NCI-H524 treated with DMSO at 0.1 percent for 48 hours (cell line): ENCODE results near the gene PODXL2.
"Not testable (repeated sequence)": the region's sequence is repeated elsewhere in the genome, so short reads cannot be mapped to it uniquely, and the experiment has no call there.

ENCODE experiments used
- DNase-seq: peaks from one replicate; lab custom pipeline; 2025; lab: John Stamatoyannopoulos, UW

Gene PODXL2

GRCh38 chr3:127674790-127675189, 45.8 kb downstream of the PODXL2 start:
- DNase-seq, result no peak

DNA sequence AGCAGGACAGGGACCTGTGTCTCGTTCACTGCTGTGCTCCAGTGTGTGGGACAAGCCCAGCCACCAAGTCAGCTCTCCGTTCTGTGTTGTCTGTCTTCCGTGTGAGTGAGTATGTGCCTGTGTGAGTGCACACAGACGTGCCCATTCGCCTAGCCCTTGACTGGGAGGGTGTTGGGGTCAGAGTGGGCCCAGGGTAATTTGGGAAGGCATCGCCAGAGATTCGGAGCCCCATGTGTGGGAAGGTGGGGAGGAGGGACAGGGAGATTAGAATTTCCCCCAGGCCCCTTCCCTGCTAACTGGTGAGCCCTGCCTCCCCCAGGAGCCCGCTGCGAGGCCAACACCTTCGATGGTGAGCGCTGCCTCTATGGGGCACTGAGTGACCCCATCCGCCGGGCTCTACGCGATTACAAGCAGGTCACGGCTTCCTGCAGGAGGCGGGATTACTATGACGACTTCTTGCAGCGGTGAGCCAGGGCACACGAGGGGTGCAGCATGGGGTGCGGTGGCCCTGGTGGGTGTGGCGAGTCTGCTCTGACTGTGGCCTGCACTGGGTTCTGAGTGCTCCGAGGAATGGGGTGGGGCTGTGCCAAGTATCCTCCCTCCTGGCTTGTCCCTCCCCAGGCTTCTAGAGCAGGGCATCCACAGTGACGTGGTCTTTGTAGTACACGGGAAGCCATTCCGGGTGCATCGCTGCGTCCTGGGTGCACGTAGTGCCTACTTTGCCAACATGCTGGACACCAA, 46.8 kb downstream of the PODXL2 start:
- DNase-seq, result no peak

- peak; percentile 14 for DNase-seq
These were observed 47.5 kb downstream of the PODXL2 start for GRCh38 chr3:127676456-127676855.

GRCh38 chr3:127676921-127677351, 48.0 kb downstream of the PODXL2 start:
- no peak for DNase-seq

DNA sequence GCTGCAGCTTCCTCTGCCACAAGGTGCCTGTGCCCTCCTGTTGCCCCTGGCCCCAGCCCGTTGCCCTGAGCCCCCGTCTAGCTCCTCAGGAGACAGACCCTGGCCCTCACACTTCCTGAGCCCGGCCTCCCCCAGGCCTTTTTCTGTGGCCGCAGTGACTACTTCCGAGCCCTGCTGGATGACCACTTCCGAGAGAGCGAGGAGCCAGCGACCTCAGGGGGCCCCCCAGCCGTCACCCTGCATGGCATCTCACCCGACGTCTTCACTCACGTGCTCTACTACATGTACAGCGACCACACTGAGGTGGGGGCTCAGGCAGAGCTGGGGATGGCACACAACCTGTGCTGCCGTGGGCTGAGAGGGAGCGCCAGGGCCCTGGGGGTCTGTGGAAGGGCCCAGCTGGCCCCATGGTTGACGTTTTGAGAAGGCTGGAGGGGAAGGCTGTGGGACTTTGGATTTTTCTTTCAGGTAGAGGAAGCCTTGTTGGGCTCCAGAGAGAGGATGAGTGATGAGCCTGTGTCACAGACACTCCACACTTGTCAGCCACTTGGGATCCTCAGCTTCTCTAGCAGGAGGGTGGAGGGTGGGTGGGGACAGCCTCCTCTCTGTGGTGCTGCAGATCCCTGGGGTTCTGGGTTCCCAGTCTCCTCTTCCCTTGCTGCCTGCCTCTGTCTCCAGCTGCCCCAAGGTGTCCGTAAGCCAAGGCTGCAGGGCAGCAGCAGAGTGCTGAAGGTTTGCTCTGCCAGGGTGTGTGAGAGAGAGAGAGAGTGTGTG, 48.7 kb downstream of the PODXL2 start:
- DNase-seq, result no peak

- DNase-seq, result no peak
These were observed 49.3 kb downstream of the PODXL2 start for GRCh38 chr3:127678315-127678599.

DNA sequence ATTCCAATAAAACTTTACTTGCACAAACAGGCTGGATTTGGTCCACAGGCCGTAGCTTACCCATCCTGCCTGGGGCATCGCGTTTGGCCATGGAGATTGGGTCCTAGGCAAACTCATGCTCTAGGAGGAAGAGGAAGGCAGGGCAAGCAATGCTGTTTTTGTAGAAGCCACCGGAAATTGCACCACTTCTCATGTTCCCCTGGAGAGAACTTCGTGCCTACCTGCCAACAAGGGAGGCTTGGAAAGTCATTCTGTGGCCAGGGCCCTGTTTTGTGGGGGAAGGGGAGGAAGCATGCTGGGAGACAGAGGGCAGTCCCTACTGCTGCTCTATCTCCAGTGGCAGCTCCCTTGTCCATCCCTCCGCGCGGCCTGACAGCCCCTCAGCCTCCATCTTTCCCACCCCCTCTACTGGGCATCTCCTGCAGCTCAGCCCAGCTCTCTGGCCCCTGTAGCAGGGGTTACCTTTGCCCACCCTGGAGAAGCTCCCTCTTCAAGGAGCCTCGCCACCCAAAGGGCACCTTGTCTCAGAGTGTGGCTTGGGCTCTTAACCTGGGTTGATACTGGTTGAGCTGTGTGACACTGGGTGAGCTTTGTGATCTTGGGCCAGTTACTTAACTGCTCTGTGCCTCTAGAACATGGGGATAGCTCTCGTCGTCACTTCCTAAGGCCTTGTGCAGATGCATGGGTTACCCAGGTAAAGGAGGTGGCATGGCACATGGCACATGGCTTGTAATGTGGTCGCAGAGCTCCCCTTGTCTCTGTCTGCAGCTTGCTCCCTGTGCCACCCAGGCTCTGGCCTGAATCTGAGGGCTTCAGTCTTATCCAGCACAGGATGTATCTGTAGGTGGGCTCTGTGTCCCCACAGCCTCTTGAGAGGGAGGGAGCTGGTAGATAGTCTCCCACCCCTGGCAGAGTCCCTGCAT, 49.9 kb downstream of the PODXL2 start:
- DNase-seq, result no peak

GRCh38 chr3:127679534-127680145, 50.7 kb downstream of the PODXL2 start:
- no peak for DNase-seq

DNA sequence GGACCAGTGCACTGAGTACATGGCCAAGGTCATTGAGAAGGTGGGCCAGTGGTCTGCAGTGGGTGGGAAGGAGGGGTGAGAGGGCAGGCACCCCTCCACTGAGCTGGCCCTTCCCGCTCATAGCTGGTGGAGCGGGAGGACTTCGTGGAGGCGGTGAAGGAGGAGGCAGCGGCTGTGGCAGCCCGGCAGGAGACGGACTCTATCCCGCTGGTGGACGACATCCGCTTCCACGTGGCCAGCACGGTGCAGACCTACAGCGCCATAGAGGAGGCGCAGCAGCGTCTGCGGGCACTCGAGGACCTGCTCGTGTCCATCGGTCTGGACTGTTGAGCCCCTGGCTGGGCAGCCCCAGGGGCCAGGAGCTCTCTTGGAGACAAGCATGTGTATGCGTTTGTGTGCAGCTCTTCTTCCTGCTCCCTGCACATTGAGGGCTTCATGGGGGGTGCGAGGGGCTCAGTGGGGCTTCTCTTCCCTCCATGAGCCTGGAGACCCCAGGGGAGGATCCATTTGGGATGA, 51.2 kb downstream of the PODXL2 start:
- no peak for DNase-seq

- no peak for DNase-seq
These were observed 51.8 kb downstream of the PODXL2 start for GRCh38 chr3:127680798-127681221.

- DNase-seq, result not testable (repeated sequence)
These were observed 53.2 kb downstream of the PODXL2 start for GRCh38 chr3:127682175-127682554.

- DNase-seq, result no peak
These were observed 53.6 kb downstream of the PODXL2 start for GRCh38 chr3:127682561-127682960.

- no peak for DNase-seq
These were observed 56.1 kb downstream of the PODXL2 start for GRCh38 chr3:127684871-127685707.

GRCh38 chr3:127685708-127686511, 56.9 kb downstream of the PODXL2 start:
- DNase-seq, result no peak

DNA sequence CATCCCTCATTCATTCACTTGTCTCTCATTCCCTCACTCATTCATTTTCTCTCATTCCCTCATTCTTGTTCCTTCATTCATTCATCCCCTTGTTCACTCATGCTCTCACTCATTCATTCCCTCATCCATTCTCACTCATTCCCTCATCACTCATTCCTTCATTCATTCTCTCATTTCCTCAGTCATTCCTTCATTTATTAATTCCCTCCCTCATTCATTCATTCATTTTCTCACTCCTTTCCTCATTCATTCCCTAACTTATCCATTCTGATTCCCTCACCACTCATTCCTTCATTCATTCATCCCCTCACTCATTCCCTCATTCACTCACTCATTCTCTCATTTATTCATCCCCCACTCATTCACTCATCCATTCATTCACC, 57.5 kb downstream of the PODXL2 start:
- no peak for DNase-seq

- no peak for DNase-seq
These were observed 58.3 kb downstream of the PODXL2 start for GRCh38 chr3:127687228-127687737.

GRCh38 chr3:127688022-127688415, 59.0 kb downstream of the PODXL2 start:
- DNase-seq, result no peak

- DNase-seq, result peak; percentile 92
These were observed 59.7 kb downstream of the PODXL2 start for GRCh38 chr3:127688416-127689265.

DNA sequence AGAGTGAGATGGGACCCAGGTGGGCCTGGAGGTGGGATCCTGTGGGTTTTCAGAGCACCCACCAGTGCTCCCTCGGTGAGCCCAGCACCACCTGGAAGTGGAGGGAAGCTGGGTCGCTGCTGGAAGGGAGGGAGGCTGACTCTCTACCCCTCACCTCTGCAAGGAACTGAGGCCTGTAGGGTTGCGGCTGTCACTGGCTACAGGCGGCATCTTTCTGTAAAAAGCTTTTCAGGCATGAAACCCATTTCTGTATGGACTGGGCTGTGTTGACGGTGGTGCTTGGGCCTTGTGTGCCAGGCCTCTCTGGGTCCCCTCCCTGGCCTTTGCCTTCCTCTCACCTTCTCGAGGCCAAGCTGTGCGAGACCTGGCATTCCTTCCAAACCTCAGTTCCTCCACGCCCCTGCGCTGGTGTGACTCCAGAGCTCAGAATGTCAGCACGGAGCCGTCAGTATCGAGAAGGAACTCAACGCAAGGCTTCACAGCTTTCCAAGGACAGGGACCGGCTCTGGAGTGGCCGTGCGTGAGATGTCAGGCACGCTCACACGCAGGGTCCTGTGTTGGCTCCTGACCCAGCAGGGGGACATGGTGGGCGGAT, 60.4 kb downstream of the PODXL2 start:
- DNase-seq, result no peak
